HepG2 (cell line): ENCODE data around the gene ZNF446. TPM values are rescaled to one million over a fixed set of nuclear protein-coding genes. Genes with fewer than 3 reads are reported as not detected.

Experiments used
- DNMT3B ChIP-seq: conservative IDR thresholded peaks from 2 replicates; pipeline ENCODE4 v1.6.1; 2016; ENCODE audit warnings: missing biosample characterization, control low read depth
- GLI4 ChIP-seq: sonication (generic); formaldehyde crosslinking; IDR thresholded peaks from 2 replicates; pipeline ENCODE4 v1.5.1; 2020; ENCODE audit warnings: missing genetic modification reagents, mild to moderate bottlenecking, moderate library complexity, borderline replicate concordance
- IKZF1 ChIP-seq: fragments of 450-650 bp; IDR thresholded peaks from 2 replicates; pipeline ENCODE4 v1.7.1; 2016
- JUNB ChIP-seq: sonication (generic); formaldehyde crosslinking; IDR thresholded peaks from 2 replicates; pipeline ENCODE4 v1.8.0; 2022; ENCODE audit warnings: missing genetic modification reagents, mild to moderate bottlenecking, borderline replicate concordance
- KMT2B ChIP-seq: IDR thresholded peaks from 2 replicates; pipeline ENCODE4 v1.6.1; 2016; ENCODE audit warnings: missing genetic modification reagents, missing compliant biosample characterization
- MAFG ChIP-seq: sonication (generic); formaldehyde crosslinking; IDR thresholded peaks from 2 replicates; pipeline ENCODE4 v1.5.1; 2020; ENCODE audit warnings: mild to moderate bottlenecking, missing genetic modification reagents
- NFKBIZ ChIP-seq: IDR thresholded peaks from 2 replicates; pipeline ENCODE4 v1.6.1; 2018; ENCODE audit warnings: missing genetic modification reagents, missing compliant biosample characterization
- NFYB ChIP-seq: sonication (generic); formaldehyde crosslinking; IDR thresholded peaks from 2 replicates; pipeline ENCODE4 v1.4.0; 2020; ENCODE audit warnings: missing genetic modification reagents
- ONECUT2 ChIP-seq: sonication (generic); formaldehyde crosslinking; IDR thresholded peaks from 2 replicates; pipeline ENCODE4 v1.4.0; 2020; ENCODE audit warnings: missing genetic modification reagents
- POLR2A ChIP-seq, 2 experiments: IDR thresholded peaks; 2 replicates each; pipeline ENCODE4 v1.6.1; 2011; ENCODE audit warnings: low read depth in 2 of 2, low read length in 2 of 2, mild to moderate bottlenecking in 1 of 2, moderate library complexity in 1 of 2; ENCODE audit not compliant: insufficient read depth in 1 of 2
- POLR2G ChIP-seq: fragments of 200-400 bp; formaldehyde crosslinking; IDR thresholded peaks from 2 replicates; pipeline ENCODE4 v1.6.1; 2018; ENCODE audit warnings: mild to moderate bottlenecking, low read depth, low read length, moderate library complexity
- PPARG ChIP-seq: conservative IDR thresholded peaks from 2 replicates; pipeline ENCODE4 v1.6.1; 2016; ENCODE audit warnings: missing biosample characterization, missing genetic modification reagents
- RBM39 ChIP-seq: fragments of 200-400 bp; formaldehyde crosslinking; IDR thresholded peaks from one replicate; pipeline ENCODE4 v1.6.1; 2018; ENCODE audit warnings: antibody characterized with exemption, mild to moderate bottlenecking, low read depth, low read length; ENCODE audit not compliant: poor library complexity, severe bottlenecking
- SMAD1 ChIP-seq: sonication (generic); formaldehyde crosslinking; IDR thresholded peaks from 2 replicates; pipeline ENCODE4 v1.4.0; 2020; ENCODE audit warnings: missing genetic modification reagents, low read depth, mild to moderate bottlenecking, borderline replicate concordance
- TARDBP ChIP-seq: sonication (generic); formaldehyde crosslinking; IDR thresholded peaks from 2 replicates; pipeline ENCODE4 v1.8.0; 2022; ENCODE audit warnings: mild to moderate bottlenecking, missing genetic modification reagents
- YEATS4 ChIP-seq: sonication (generic); formaldehyde crosslinking; IDR thresholded peaks from 2 replicates; pipeline ENCODE4 v1.4.0; 2020; ENCODE audit warnings: missing genetic modification reagents, borderline replicate concordance
- ZBED4 ChIP-seq: sonication (generic); formaldehyde crosslinking; IDR thresholded peaks from 2 replicates; pipeline ENCODE4 v1.4.0; 2020; ENCODE audit warnings: missing genetic modification reagents, borderline replicate concordance
- ZKSCAN8 ChIP-seq: IDR thresholded peaks from 2 replicates; pipeline ENCODE4 v1.6.1; 2016; ENCODE audit warnings: borderline replicate concordance, missing genetic modification reagents, missing compliant biosample characterization
- ZNF20 ChIP-seq: sonication (generic); formaldehyde crosslinking; IDR thresholded peaks from 2 replicates; pipeline ENCODE4 v1.4.0; 2020; ENCODE audit warnings: mild to moderate bottlenecking, moderate library complexity, missing genetic modification reagents
- ZNF251 ChIP-seq: sonication (generic); formaldehyde crosslinking; IDR thresholded peaks from 2 replicates; pipeline ENCODE4 v1.9.0; 2021; ENCODE audit warnings: mild to moderate bottlenecking, missing genetic modification reagents
- ZNF274 ChIP-seq: sonication (generic); formaldehyde crosslinking; IDR thresholded peaks from 2 replicates; pipeline ENCODE4 v1.5.1; 2020; ENCODE audit warnings: mild to moderate bottlenecking, missing genetic modification reagents
- ZNF446 ChIP-seq: sonication (generic); formaldehyde crosslinking; IDR thresholded peaks from 2 replicates; pipeline ENCODE4 v1.5.0; 2020; ENCODE audit warnings: mild to moderate bottlenecking, missing genetic modification reagents
- ZNF460 ChIP-seq: sonication (generic); formaldehyde crosslinking; IDR thresholded peaks from 2 replicates; pipeline ENCODE4 v1.5.1; 2020; ENCODE audit warnings: missing genetic modification reagents, mild to moderate bottlenecking, borderline replicate concordance
- ZNF552 ChIP-seq: sonication (generic); formaldehyde crosslinking; IDR thresholded peaks from 2 replicates; pipeline ENCODE4 v1.9.0; 2022; ENCODE audit warnings: missing genetic modification reagents, mild to moderate bottlenecking, borderline replicate concordance
- polyA plus RNA-seq, 8 experiments: library from polyadenylated mRNA; depleted of rRNA in 3 of 8; stranded (reverse) in 7 of 8; unstranded in 1 of 8; fragments of >200 nt; fragmentation: Illumina TruSeq in 4 of 8; extraction: Trizol in 4 of 8; gene quantifications; 2 replicates each; pipeline versions ENCODE4 v1.2.1 to v1.2.3, GENCODE V29; 2011 to 2016; ENCODE audit warnings: low read depth in 4 of 8, missing spikeins in 1 of 8, mixed read lengths in 1 of 8; ENCODE audit not compliant: insufficient read depth in 1 of 8
- total RNA-seq, 5 experiments: library from RNA; depleted of rRNA; stranded (reverse); fragments of >200 nt; fragmentation: Illumina TruSeq; extraction: Trizol; gene quantifications; 2 replicates each; pipeline ENCODE4 v1.2.3, GENCODE V29; 2016; ENCODE audit warnings: low read depth in 1 of 5
- TF ChIP-seq, protein P1 (sequence below): sonication (generic); formaldehyde crosslinking; IDR thresholded peaks from 2 replicates; pipeline ENCODE4 v1.5.0; 2020; ENCODE audit warnings: mild to moderate bottlenecking, missing genetic modification reagents
- TF ChIP-seq, protein P2 (sequence below): sonication (generic); formaldehyde crosslinking; IDR thresholded peaks from 2 replicates; pipeline ENCODE4 v1.8.1; 2022; ENCODE audit warnings: mild to moderate bottlenecking, missing genetic modification reagents

Gene ZNF446
- total and polyA plus RNA-seq, 2 of the 13 experiments (the other 11 are each of a cell fraction or from before 2014, with no cell fraction given) = 3.0 to 3.6 TPM

DNA sequence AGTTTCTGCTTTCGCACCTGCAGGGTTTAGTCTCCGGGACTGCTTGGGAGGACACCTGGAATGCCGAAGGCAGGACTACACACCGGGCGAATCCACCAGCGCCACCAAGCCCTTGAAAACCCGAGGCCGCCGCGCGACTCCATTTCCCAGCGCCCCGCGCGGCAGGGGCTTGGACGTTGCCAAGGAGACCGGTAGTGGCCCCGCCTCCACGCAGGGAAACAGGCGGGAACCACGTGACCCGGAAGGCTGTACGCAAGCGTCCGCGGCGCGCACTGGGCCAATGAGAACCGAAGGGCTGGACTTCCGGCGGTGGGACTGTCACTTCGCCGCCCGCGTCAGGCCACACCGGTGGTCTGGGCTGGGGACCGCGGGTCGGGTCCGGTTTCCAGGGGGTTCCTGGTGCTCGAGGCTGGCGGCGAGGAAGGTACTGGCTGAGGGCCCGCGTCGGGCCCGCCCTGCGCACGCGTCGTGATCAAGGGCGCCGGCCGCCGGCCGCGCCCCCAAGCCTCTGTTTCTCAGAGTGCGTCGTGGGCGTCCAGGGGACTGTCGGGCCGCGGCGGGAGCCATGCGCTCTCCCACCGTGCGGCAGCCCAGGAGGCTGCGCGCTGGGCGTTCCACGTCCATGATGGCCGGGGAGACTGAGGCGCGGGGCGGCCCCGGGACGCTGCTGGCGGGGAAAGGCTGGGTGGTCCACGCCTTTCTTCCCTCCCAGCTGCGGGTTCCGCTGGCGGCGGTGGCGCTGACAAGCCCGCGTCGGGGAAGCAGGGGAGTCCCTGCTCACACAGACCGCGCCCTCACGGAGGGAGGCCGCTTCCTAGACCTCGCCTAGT, 9.2 kb upstream of the ZNF446 start, which contains the start of gene ZNF324 (continued):
- TF ChIP-seq KMT2B (CRISPR knock-in tag) = no peak
- TF ChIP-seq IKZF1 = no peak
- no peak for TF ChIP-seq TARDBP (CRISPR knock-in tag)
- TF ChIP-seq ZNF460 (CRISPR knock-in tag) = no peak
- TF ChIP-seq POLR2G = peak; percentile 77
- TF ChIP-seq MAFG = no peak
- TF ChIP-seq RBM39 = no peak
- no peak for TF ChIP-seq ZNF251
- 0 out of 2 replicates have a peak, but pooled peaks have one; percentile 25 for TF ChIP-seq NFKBIZ
- TF ChIP-seq GLI4 = no peak
- no peak for TF ChIP-seq ZBED4 (CRISPR knock-in tag)
- no peak for TF ChIP-seq SMAD1 (CRISPR knock-in tag)
- no peak for TF ChIP-seq PPARG
- no peak for TF ChIP-seq ZKSCAN8
- TF ChIP-seq ZNF446 (CRISPR knock-in tag) = no peak
- TF ChIP-seq, protein P1, sequence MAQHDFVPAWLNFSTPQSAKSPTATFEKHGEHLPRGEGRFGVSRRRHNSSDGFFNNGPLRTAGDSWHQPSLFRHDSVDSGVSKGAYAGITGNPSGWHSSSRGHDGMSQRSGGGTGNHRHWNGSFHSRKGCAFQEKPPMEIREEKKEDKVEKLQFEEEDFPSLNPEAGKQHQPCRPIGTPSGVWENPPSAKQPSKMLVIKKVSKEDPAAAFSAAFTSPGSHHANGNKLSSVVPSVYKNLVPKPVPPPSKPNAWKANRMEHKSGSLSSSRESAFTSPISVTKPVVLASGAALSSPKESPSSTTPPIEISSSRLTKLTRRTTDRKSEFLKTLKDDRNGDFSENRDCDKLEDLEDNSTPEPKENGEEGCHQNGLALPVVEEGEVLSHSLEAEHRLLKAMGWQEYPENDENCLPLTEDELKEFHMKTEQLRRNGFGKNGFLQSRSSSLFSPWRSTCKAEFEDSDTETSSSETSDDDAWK (CRISPR knock-in tag) = no peak
- peak; percentile 92 for TF ChIP-seq NFYB (CRISPR knock-in tag)
- TF ChIP-seq JUNB (CRISPR knock-in tag) = no peak
- TF ChIP-seq ZNF274 (CRISPR knock-in tag) = no peak
- TF ChIP-seq, protein P2, sequence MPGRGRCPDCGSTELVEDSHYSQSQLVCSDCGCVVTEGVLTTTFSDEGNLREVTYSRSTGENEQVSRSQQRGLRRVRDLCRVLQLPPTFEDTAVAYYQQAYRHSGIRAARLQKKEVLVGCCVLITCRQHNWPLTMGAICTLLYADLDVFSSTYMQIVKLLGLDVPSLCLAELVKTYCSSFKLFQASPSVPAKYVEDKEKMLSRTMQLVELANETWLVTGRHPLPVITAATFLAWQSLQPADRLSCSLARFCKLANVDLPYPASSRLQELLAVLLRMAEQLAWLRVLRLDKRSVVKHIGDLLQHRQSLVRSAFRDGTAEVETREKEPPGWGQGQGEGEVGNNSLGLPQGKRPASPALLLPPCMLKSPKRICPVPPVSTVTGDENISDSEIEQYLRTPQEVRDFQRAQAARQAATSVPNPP (CRISPR knock-in tag) = no peak
- TF ChIP-seq ONECUT2 (CRISPR knock-in tag) = no peak
- no peak for TF ChIP-seq ZNF20 (CRISPR knock-in tag)
- TF ChIP-seq YEATS4 (CRISPR knock-in tag) = peak; percentile 71
- peak; percentile 64 to 74 for TF ChIP-seq POLR2A (IDR thresholded peaks at IDR 0.05; ENCODE audit: insufficient read depth in 1 of 2, low read depth in 2 of 2, low read length in 2 of 2)
- no peak for TF ChIP-seq ZNF552 (CRISPR knock-in tag)
- TF ChIP-seq DNMT3B = no peak
